GM19372 (cell line): ENCODE measurements around the gene STPG2.

Source experiments
- ATAC-seq: cut with Tn5 transposase; IDR thresholded peaks from one replicate; pipeline ENCODE4 v1.9.1; 2021; ENCODE audit warnings: mild to moderate bottlenecking, low read depth, moderate library complexity; ENCODE audit not compliant: unreplicated experiment

The STPG2 gene

GRCh38 chr4:98094118-98094517 is 49.2 kb downstream of the STPG2 start:
- no peak for ATAC-seq

- no peak for ATAC-seq
Observed at GRCh38 chr4:98093662-98094061, 49.6 kb downstream of the STPG2 start.

GRCh38 chr4:98092833-98093439 is 50.3 kb downstream of the STPG2 start:
- ATAC-seq = no peak

GRCh38 chr4:98081936-98082335 is 61.3 kb downstream of the STPG2 start:
- ATAC-seq = no peak

GRCh38 chr4:98068495-98068894 is 74.8 kb downstream of the STPG2 start:
- ATAC-seq = no peak

GRCh38 chr4:98055800-98056501 is 87.3 kb downstream of the STPG2 start:
- no peak for ATAC-seq

- ATAC-seq = no peak
Observed at GRCh38 chr4:98046665-98047064, 96.6 kb downstream of the STPG2 start.

- no peak for ATAC-seq
Observed at GRCh38 chr4:98030059-98030458, 113.2 kb downstream of the STPG2 start.

- no peak for ATAC-seq
Observed at GRCh38 chr4:98027827-98028226, 115.4 kb downstream of the STPG2 start.

- ATAC-seq = no peak
Observed at GRCh38 chr4:98026362-98026761, 116.9 kb downstream of the STPG2 start.

GRCh38 chr4:98006814-98007412 is 136.4 kb downstream of the STPG2 start:
- no peak for ATAC-seq

GRCh38 chr4:98006060-98006459 is 137.2 kb downstream of the STPG2 start:
- no peak for ATAC-seq

- no peak for ATAC-seq
Observed at GRCh38 chr4:98000940-98001339, 142.3 kb downstream of the STPG2 start.

GRCh38 chr4:97998203-97998602 is 145.1 kb downstream of the STPG2 start:
- no peak for ATAC-seq

- ATAC-seq = no peak
Observed at GRCh38 chr4:97994765-97995465, 148.4 kb downstream of the STPG2 start.

- no peak for ATAC-seq
Observed at GRCh38 chr4:97990409-97990808, 152.9 kb downstream of the STPG2 start.

- no peak for ATAC-seq
Observed at GRCh38 chr4:97987019-97987648, 156.1 kb downstream of the STPG2 start.

GRCh38 chr4:97984545-97985131 is 158.6 kb downstream of the STPG2 start:
- no peak for ATAC-seq

GRCh38 chr4:97978791-97979488 is 164.3 kb downstream of the STPG2 start:
- ATAC-seq = no peak
